Measurements from ENCODE around the gene HOXA7. TPM values are rescaled to one million over a fixed set of nuclear protein-coding genes. Genes with fewer than 3 reads are reported as not detected.

HOXA7 gene
- polyA plus RNA-seq, 1 of the 3 experiments (the other 2 are of a cell fraction): not detected

- H3K9me3 ChIP-seq: no peaks in the 10 kb centered on the region
- no peaks in the 10 kb centered on the region for H3K9me2 ChIP-seq
- H3K4me1 ChIP-seq (ENCODE audit: control insufficient read depth in 1 of 2, insufficient read depth in 2 of 2, low read depth in 1 of 2, low read length in 1 of 2): no peaks in the 10 kb centered on the region
- H4K20me1 ChIP-seq (ENCODE audit: insufficient read depth): no peaks in the 10 kb centered on the region
- H3K9ac ChIP-seq: no peak overlapping the region
- ChIA-PET POLR2A (no interaction called here), CTCF (interaction anchor here (0.7 to 2.9 kb wide), 10 partner anchors 10 to 946 kb away, joined by 3 to 9 read pairs (median 4); partner anchors contain the start of genes HOXA4 and HOXA5)
- H3K27me3 ChIP-seq (ENCODE audit: insufficient read depth): peaks cover 94% of the 10 kb centered on the region
- DNase-seq: no peak
- H3K4me2 ChIP-seq: no peak overlapping the region
- H3F3A ChIP-seq (replicated peaks; ENCODE audit: insufficient read depth): peaks cover 5% of the 10 kb centered on the region
- H2AFZ ChIP-seq (ENCODE audit: low read depth): no peak overlapping the region
- no peaks in the 10 kb centered on the region for H3K79me2 ChIP-seq (ENCODE audit: insufficient read depth)
- no peak overlapping the region for H3K4me3 ChIP-seq (ENCODE audit: low read depth in 2 of 2, low read length in 1 of 2)
- WGBS (ENCODE audit: low lambda C conversion rate): 15% methylated on average over 20 of the region's 20 CpGs
- H3K36me3 ChIP-seq (replicated peaks in 1 of 2; ENCODE audit: control insufficient read depth in 1 of 2, insufficient read depth in 2 of 2, low read length in 1 of 2): no peaks in the 10 kb centered on the region
- no peak overlapping the region for H3K27ac ChIP-seq (ENCODE audit: low read depth in 2 of 2, low read length in 1 of 2)
- TF ChIP-seq EZH2phosphoT487 (IDR thresholded peaks at IDR 0.05; ENCODE audit: borderline replicate concordance, low read depth) (peak; percentile 83; the same call in 1 of the 2 replicates), RFX5 (IDR thresholded peaks at IDR 0.05; ENCODE audit: low read length) (no peak)
These were observed 40.2 kb downstream of the HOXA7 start for GRCh38 chr7:27116031-27116961.

- Histone ChIP-seq H3K4me3 (ENCODE audit: low read depth in 2 of 2, low read length in 1 of 2) (no peak overlapping the region), H3K27ac (ENCODE audit: low read depth in 2 of 2, low read length in 1 of 2) (no peak overlapping the region), H3K36me3 (replicated peaks in 1 of 2; ENCODE audit: control insufficient read depth in 1 of 2, insufficient read depth in 2 of 2, low read length in 1 of 2) (no peaks in the 10 kb centered on the region), H2AFZ (ENCODE audit: low read depth) (no peak overlapping the region), H3K9me2 (no peaks in the 10 kb centered on the region), H3K27me3 (ENCODE audit: insufficient read depth) (peaks cover 94% of the 10 kb centered on the region), H3F3A (replicated peaks; ENCODE audit: insufficient read depth) (peaks cover 5% of the 10 kb centered on the region), H4K20me1 (ENCODE audit: insufficient read depth) (no peaks in the 10 kb centered on the region), H3K4me2 (no peak overlapping the region), H3K9me3 (no peaks in the 10 kb centered on the region), H3K9ac (no peak overlapping the region), H3K79me2 (ENCODE audit: insufficient read depth) (no peaks in the 10 kb centered on the region), H3K4me1 (ENCODE audit: control insufficient read depth in 1 of 2, insufficient read depth in 2 of 2, low read depth in 1 of 2, low read length in 1 of 2) (no peaks in the 10 kb centered on the region; a peak in 1 of 4 replicates)
- POLR2A ChIA-PET: no interaction called here
- no peak for DNase-seq
- 10% methylated on average over 45 of the region's 45 CpGs for WGBS (ENCODE audit: low lambda C conversion rate)
- CTCF ChIA-PET: interaction anchor here (0.8 to 2.2 kb wide), 8 partner anchors 11 to 434 kb away, joined by 3 to 6 read pairs (median 3); partner anchors contain the start of genes HOXA4 and HOXA5
- TF ChIP-seq EZH2phosphoT487 (IDR thresholded peaks at IDR 0.05; ENCODE audit: borderline replicate concordance, low read depth) (0 out of 2 replicates have a peak, but pooled peaks have one; percentile 5), NFIC (IDR thresholded peaks at IDR 0.05; ENCODE audit: borderline replicate concordance) (no peak)
These were observed 41.1 kb downstream of the HOXA7 start for GRCh38 chr7:27115221-27116026.

GRCh38 chr7:27114881-27115220 lies 41.6 kb downstream of the HOXA7 start:
- Histone ChIP-seq H3K27me3 (ENCODE audit: insufficient read depth) (peaks cover 94% of the 10 kb centered on the region), H4K20me1 (ENCODE audit: insufficient read depth) (no peaks in the 10 kb centered on the region), H3K9ac (no peak overlapping the region), H3F3A (replicated peaks; ENCODE audit: insufficient read depth) (peaks cover 5% of the 10 kb centered on the region), H3K9me3 (no peaks in the 10 kb centered on the region), H3K4me3 (ENCODE audit: low read depth in 2 of 2, low read length in 1 of 2) (no peak overlapping the region), H2AFZ (ENCODE audit: low read depth) (no peak overlapping the region), H3K27ac (ENCODE audit: low read depth in 2 of 2, low read length in 1 of 2) (no peak overlapping the region), H3K79me2 (ENCODE audit: insufficient read depth) (no peaks in the 10 kb centered on the region), H3K4me1 (ENCODE audit: control insufficient read depth in 1 of 2, insufficient read depth in 2 of 2, low read depth in 1 of 2, low read length in 1 of 2) (no peaks in the 10 kb centered on the region; a peak in 1 of 4 replicates), H3K9me2 (no peaks in the 10 kb centered on the region), H3K36me3 (replicated peaks in 1 of 2; ENCODE audit: control insufficient read depth in 1 of 2, insufficient read depth in 2 of 2, low read length in 1 of 2) (no peaks in the 10 kb centered on the region), H3K4me2 (no peak overlapping the region)
- no peak for DNase-seq
- 10% methylated on average over 6 of the region's 6 CpGs for WGBS (ENCODE audit: low lambda C conversion rate)
- TF ChIP-seq TEAD4 (IDR thresholded peaks at IDR 0.05; ENCODE audit: borderline replicate concordance, insufficient read depth): no peak
- peak; percentile 24; the same call in 1 of the 2 replicates for TF ChIP-seq EZH2phosphoT487 (IDR thresholded peaks at IDR 0.05; ENCODE audit: borderline replicate concordance, low read depth)
- ChIA-PET POLR2A (no interaction called here), CTCF (interaction anchor here (0.7 to 1.6 kb wide), 6 partner anchors 12 to 433 kb away, joined by 3 to 4 read pairs (median 3); partner anchors contain the start of genes HOXA4 and HOXA5)

Data from SK-N-SH (cell line).